Kasumi-1 (cell line): ENCODE measurements around the gene CENPVL1.
"Not testable (repeated sequence)": the region's sequence is repeated elsewhere in the genome, so short reads cannot be mapped to it uniquely, and the experiment has no call there.

Source experiments
- DNase-seq, 2 experiments: peaks; one replicate each; lab custom pipeline; 2025; lab: John Stamatoyannopoulos, UW

CENPVL1 gene

DNA sequence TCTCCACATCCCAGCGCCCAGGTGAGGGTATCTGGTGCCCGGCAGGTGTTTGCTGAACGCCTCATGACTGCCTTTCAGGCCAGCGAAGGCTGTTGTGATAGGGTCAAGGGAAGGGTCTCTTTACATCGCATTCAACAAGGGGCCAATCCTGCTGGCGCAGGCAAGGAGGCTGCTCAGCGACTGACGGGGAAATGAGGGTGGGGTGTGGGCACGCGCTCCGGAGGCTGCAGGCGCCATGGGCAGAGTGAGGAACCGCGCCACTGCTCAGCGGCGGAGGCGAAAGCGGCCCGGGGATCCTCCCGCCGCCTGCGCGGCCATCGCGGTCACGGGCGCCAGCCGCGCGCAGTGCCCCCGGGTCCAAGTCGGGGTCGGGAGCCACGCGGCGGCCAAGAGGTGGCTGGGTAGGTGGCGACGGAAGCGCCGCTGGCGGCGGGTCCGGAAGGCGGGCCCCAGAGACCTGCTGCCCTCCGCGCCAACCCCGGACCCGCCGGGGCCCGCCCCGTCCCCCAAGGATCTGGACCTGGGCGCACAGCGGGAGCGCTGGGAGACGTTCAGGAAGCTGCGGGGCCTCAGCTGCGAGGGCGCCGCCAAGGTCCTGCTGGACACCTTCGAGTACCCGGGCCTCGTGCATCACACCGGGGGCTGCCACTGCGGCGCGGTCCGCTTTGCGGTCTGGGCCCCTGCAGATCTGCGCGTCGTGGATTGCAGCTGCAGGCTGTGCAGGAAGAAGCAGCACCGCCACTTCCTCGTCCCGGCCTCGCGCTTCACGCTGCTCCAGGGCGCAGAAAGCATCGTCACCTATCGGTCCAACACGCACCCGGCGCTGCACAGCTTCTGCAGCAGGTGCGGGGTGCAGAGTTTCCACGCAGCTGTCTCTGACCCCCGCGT, at the start of gene CENPVL1:
Gene CENPVL1, plus strand, starts transcription at position 236 of the 888 bp plus-strand sequence. Its CDS starts 0 bp downstream, at position 236.
- not testable (repeated sequence) for DNase-seq

DNA sequence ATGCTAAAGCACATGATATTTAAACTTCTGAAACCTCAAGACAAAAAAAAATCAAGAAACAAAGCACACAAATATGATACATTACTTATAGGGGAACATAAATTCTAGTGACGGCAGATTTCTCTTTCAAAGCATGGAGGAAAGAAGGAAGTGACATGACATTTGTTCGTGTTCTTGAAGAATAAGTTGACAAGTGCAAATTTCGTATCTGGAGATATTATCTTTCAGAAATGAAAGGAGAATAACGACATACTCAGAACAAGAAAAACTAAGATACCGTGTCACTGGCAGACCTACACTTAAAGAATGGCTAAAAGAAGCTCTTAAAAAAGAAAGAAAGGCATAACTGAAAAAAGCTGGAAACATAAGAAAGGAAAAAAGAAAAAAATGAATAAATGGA, 44.3 kb upstream of the CENPVL1 start:
- no peak for DNase-seq

DNA sequence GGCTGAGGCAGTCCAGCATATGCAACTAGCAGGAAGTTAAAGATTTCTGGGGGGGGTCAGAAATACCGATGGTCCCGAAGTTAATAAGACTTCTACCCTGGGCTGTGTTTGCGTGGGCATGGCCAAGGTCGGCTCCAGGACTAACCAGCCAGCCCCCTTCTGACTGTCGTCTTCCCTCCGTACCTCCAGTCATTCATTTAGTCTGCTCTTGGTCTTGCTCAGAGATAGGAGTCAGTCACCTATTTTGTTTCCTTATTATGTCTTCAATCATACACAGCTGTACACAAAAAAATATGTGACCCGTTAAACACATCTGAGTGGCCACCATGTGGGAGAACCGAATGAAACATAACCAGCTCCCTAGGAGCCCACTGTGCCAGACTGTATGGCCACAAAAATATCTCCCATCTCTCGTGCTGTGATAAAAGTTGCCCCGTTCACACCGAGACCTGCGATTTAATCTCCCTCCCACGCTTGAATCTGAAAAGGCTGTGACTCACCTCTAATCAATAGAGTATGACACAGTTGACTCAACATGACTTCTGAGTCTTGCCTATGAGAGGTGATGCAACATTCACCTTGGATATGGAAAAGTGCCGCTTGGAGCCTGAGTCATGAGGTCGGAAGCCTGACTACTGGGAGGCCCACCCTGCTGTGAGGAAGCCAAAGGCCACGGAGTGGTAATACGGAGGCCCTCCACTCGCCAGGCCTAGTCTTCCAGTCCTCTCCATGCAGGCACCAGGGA, 30.5 kb upstream of the CENPVL1 start:
- not testable (repeated sequence) for DNase-seq

DNA sequence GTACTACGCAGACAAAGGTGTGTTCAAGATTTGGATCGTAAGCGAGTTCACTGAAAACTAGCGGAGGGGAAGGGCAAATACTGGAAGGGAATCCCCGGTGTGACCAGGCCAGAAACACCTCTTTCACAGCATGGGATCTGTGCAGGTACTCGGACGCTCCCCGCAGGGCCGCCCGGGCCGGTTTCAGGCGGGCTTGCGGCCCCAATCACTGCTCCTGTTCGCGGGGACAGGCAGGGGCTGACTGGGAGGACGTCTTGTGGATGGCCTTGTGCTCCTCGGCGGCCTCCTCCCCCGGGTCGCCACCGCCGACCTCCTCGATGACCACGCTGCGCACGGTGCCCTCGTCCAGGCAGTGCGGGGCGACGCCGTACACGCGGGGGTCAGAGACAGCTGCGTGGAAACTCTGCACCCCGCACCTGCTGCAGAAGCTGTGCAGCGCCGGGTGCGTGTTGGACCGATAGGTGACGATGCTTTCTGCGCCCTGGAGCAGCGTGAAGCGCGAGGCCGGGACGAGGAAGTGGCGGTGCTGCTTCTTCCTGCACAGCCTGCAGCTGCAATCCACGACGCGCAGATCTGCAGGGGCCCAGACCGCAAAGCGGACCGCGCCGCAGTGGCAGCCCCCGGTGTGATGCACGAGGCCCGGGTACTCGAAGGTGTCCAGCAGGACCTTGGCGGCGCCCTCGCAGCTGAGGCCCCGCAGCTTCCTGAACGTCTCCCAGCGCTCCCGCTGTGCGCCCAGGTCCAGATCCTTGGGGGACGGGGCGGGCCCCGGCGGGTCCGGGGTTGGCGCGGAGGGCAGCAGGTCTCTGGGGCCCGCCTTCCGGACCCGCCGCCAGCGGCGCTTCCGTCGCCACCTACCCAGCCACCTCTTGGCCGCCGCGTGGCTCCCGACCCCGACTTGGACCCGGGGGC, 28.2 kb upstream of the CENPVL1 start:
- DNase-seq = not testable (repeated sequence)

DNA sequence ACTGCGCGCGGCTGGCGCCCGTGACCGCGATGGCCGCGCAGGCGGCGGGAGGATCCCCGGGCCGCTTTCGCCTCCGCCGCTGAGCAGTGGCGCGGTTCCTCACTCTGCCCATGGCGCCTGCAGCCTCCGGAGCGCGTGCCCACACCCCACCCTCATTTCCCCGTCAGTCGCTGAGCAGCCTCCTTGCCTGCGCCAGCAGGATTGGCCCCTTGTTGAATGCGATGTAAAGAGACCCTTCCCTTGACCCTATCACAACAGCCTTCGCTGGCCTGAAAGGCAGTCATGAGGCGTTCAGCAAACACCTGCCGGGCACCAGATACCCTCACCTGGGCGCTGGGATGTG, 27.6 kb upstream of the CENPVL1 start, which contains the start of gene CENPVL2:
Gene CENPVL2, minus strand, starts transcription at position 112 of the 343 bp plus-strand sequence. Its CDS starts 0 bp downstream, at position 112.
- DNase-seq = not testable (repeated sequence)

DNA sequence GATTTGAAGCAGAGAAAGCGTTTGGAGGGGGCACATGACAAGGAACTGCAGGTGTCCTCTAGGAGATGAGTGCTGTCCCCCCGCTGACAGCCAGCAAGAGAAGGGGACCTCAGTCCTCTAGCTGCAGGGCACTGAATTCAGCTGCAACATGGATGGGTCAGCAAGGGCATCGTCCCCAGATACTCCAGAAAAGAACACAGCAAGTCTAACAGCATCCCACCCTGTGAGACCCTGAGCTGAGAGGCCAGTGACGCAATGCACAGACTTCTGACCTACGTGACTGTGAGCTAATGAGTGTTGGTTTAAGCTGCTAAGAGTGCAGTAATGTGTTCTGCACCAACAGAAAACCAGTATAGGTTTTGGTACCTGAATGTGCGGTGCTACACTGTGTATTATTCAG, 16.1 kb upstream of the CENPVL1 start:
- no peak for DNase-seq

DNA sequence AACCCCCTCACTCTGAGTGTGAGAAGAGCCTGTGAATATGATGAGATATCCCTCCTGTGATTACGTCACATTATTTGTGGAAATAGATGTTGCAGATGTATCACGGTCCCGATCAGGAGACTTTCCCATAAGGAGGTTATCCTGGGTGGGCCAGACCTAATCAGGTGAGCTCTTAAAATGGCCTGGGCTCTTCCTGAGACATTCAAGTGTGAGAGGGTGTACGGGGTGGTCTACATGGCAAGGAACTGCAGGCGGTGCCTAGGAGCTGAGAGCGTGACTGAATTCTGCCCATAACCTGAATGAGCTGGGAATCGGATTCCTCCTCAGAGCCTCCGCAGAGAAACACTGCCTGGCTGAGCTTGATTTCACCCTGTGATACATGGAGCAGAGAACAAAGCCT, 12.9 kb upstream of the CENPVL1 start:
- no peak for DNase-seq

DNA sequence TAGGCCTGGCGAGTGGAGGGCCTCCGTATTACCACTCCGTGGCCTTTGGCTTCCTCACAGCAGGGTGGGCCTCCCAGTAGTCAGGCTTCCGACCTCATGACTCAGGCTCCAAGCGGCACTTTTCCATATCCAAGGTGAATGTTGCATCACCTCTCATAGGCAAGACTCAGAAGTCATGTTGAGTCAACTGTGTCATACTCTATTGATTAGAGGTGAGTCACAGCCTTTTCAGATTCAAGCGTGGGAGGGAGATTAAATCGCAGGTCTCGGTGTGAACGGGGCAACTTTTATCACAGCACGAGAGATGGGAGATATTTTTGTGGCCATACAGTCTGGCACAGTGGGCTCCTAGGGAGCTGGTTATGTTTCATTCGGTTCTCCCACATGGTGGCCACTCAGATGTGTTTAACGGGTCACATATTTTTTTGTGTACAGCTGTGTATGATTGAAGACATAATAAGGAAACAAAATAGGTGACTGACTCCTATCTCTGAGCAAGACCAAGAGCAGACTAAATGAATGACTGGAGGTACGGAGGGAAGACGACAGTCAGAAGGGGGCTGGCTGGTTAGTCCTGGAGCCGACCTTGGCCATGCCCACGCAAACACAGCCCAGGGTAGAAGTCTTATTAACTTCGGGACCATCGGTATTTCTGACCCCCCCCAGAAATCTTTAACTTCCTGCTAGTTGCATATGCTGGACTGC, 2.8 kb downstream of the CENPVL1 start:
- not testable (repeated sequence) for DNase-seq

DNA sequence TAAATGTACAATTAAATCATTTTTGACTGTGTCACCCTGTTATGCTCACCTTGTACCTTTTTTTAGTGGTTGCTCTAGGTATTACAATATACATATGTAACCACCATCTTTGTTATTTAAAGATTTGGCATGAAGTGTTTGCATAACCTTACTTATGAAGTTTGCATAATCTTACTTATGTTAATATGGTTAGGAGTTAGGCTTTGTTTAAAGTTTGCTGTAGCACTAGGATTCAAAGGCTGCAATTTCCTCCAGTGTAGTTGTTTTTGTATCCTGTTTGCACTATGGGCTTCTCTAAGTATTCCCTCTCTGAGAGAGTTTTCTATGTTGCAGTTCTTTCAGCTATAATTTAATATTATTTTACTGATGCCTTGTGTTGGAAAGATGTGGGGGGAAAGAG, 17.9 kb downstream of the CENPVL1 start:
- no peak for DNase-seq

DNA sequence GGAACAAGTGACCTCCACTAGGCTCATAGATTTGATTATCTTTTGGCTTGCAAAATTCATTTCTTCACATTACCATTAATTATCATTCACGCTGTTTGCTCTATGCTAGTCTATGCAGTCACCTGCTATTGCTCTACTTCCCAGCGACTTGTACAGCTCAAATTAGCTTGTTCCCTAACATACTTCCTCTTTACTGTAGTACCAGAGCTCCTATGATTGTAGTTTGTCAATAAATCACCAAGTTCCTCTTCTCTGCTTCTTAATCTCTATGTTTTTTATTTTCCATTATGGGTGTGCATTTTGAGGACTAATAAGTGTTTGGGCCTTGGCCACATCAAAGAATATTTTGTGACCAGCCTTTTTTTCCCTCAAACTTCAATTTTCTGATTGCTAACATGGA, 26.8 kb downstream of the CENPVL1 start:
- peak; percentile 42 to 68 for DNase-seq

DNA sequence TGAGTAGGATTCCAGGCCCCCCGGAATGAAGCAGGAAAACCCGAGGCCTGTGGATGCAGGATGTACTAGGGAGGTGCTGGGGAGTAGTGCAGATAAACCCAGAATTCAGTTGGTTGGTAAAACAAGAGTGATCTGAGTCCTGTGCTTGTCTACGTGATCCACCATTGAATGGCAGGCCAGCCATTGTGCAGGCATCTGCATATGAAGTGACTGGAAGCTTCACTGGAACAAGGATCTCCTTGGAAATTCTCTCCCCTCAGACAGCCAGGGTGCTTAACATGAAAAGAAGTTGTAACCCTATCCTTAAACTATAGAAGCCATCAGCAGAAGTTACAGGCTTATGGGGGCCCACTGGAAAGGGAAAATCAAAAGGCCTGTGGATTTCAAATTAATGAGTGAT, 32.3 kb downstream of the CENPVL1 start:
- no peak for DNase-seq

DNA sequence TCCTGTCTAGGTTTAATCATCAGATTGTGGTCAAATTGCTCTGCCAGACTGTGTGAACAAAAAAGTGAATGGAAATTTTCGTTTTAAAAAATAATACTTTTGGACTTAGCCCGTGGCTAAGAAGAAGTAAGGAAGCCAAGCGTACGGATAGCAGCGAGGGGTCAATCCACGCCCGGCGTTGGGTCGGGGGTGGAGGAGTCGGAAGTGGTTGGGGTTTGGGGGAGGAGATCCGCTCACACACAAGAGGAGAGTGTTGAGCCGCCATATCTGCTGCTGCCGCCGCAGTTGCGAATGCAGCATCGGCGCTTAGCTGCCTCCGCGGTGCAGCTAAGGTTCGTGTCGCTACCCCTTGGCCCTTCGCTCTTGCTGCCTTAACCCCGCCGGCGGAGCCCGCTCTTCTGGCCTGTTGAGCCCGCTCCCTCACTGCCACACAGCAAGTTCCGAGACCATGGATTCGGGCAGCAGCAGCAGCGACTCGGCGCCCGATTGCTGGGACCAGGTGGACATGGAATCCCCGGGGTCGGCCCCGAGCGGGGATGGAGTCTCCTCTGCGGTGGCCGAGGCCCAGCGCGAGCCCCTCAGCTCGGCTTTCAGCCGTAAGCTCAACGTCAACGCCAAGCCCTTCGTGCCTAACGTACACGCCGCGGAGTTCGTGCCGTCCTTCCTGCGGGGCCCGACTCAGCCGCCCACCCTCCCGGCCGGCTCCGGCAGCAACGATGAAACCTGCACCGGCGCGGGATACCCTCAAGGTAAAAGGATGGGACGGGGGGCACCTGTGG, 33.1 kb downstream of the CENPVL1 start, which contains the start of gene GSPT2:
Gene GSPT2, plus strand, starts transcription at position 264 of the 779 bp plus-strand sequence. Its CDS starts 185 bp downstream, at position 449.
- peak; percentile 41 to 65 for DNase-seq

DNA sequence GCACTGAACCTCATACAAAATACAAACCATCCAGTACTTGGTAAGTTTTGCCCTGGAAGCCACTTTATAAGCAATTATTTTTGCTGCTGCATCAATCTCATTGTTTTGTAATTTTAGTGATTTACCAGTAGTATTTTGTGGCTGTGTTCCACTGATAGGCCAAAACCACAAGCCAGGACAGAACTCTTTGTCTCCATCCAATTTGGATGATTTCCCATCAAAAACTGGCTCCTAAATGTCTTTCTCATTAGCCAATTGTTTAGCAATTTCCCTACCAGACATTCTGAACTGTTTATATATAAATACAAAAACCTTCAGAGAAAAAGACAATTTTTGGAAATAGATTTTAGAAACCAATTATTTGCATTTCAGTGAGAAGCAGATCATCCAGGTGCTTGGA, 37.4 kb downstream of the CENPVL1 start:
- no peak for DNase-seq

DNA sequence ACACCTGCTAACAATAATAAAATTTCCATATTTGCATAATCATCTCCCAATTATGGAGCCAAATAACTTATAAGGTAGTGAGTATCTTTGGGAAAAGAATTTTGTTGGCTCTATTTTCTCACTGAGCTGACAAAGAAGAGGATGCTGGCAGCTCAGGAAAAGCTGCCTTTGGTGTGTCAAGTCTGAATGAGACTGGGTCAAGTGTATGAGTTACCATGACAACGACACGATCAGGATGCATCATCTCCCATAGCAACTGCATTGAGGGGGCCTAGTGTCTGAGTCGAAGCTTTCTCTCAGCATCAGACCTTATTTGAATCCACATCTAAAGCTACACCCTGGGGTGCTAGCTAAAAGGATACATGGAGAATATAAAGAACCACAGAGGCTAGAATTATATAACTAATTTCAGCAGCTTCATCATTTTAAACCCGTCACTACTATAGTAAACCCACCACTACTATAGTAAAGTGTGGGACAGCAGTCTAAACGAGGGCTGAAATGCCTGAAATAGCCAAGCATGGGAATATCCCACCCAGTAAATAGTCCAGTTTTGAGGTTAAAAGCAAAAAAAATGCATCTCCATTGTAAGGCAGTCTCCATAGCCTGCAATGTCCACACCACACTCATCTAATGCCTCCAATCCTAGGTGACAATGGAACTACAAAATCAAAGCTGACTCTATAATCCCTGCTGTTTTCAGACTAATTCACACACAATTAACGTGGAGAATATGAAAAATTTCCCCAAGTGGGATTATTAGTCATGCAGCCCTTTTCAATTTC, 48.9 kb downstream of the CENPVL1 start:
- no peak for DNase-seq

DNA sequence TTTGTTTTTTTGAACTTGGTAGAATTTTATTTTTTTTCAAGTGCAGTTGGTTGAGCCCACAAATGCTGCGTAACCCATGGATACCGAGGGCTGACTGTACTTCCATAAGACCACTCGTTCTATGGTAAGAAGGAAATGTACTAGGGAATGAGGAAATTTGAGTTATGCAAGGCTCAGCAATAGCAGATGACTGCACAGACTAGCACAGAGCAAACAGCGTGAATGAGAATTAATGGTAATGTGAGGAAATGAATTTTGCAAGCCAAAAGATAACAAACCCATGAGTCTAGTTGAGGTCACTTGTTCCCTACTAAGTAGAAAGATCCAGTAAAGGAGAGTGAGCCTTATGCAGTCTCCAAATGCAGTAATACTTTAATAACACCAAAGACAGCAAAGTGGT, 50.3 kb downstream of the CENPVL1 start:
- DNase-seq = peak in 1 of 2 experiments; percentile 5
